ENCODE results near the gene MAGEC1.
"Not testable (repeated sequence)": the region's sequence is repeated elsewhere in the genome, so short reads cannot be mapped to it uniquely, and the experiment has no call there.

The MAGEC1 gene, protein sequence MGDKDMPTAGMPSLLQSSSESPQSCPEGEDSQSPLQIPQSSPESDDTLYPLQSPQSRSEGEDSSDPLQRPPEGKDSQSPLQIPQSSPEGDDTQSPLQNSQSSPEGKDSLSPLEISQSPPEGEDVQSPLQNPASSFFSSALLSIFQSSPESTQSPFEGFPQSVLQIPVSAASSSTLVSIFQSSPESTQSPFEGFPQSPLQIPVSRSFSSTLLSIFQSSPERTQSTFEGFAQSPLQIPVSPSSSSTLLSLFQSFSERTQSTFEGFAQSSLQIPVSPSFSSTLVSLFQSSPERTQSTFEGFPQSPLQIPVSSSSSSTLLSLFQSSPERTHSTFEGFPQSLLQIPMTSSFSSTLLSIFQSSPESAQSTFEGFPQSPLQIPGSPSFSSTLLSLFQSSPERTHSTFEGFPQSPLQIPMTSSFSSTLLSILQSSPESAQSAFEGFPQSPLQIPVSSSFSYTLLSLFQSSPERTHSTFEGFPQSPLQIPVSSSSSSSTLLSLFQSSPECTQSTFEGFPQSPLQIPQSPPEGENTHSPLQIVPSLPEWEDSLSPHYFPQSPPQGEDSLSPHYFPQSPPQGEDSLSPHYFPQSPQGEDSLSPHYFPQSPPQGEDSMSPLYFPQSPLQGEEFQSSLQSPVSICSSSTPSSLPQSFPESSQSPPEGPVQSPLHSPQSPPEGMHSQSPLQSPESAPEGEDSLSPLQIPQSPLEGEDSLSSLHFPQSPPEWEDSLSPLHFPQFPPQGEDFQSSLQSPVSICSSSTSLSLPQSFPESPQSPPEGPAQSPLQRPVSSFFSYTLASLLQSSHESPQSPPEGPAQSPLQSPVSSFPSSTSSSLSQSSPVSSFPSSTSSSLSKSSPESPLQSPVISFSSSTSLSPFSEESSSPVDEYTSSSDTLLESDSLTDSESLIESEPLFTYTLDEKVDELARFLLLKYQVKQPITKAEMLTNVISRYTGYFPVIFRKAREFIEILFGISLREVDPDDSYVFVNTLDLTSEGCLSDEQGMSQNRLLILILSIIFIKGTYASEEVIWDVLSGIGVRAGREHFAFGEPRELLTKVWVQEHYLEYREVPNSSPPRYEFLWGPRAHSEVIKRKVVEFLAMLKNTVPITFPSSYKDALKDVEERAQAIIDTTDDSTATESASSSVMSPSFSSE

GRCh38 chrX:141903400-141904155 is at the start of gene MAGEC1:
TSS of gene MAGEC1 (plus strand) at chrX:141903894. CDS start at chrX:141905073, 1,179 bp downstream.
- DNase-seq, result no peak

DNA sequence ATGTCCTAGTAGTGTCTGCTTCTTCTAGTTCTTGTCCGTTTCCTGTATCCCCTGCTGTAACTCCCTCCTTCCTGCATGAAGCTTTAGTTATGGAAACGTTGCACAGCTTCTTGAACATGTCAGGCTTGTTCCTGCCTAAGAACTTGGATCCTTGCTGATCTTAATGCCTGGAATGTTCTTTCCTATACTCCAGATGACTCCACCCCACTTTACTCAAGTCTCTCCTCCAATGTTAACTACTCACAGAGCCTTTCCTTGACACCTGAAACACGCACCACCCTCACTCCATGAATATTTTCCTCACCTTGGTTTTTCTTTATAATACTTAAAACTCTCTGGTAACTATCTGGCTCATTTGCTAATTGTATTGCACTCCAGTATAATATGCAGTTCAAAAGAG is 46.2 kb upstream of the MAGEC1 start:
- DNase-seq, result no peak

GRCh38 chrX:141879616-141880015 is 24.1 kb upstream of the MAGEC1 start:
- DNase-seq, result no peak

- not testable (repeated sequence) for DNase-seq
Observed at GRCh38 chrX:141888811-141889210, 14.9 kb upstream of the MAGEC1 start.

GRCh38 chrX:141894733-141895132 is 9.0 kb upstream of the MAGEC1 start:
- no peak for DNase-seq

- no peak for DNase-seq
Observed at GRCh38 chrX:141897690-141898089, 6.0 kb upstream of the MAGEC1 start.

- no peak for DNase-seq
Observed at GRCh38 chrX:141902366-141902765, 1.3 kb upstream of the MAGEC1 start.

DNA sequence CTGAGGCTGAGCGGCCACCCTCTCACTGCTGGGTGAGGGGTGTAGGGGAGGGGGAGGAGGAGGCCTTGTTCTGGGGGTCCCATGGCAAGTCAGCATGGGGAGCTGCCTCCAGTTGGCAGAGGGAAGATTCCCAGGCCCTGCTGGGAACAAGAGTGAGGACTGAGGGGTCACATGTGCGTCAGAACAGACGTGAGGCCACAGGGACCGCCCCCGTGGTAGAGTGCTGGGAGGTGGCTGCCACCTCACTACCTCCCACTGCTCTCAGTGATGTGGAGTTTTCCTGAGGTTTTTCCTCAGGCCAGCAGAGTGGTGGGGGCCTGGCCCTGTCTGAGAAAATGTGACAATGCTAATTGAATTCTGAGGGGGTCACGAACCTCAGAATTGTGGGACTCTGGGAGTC is 568 bp downstream of the MAGEC1 start:
- no peak for DNase-seq

DNA sequence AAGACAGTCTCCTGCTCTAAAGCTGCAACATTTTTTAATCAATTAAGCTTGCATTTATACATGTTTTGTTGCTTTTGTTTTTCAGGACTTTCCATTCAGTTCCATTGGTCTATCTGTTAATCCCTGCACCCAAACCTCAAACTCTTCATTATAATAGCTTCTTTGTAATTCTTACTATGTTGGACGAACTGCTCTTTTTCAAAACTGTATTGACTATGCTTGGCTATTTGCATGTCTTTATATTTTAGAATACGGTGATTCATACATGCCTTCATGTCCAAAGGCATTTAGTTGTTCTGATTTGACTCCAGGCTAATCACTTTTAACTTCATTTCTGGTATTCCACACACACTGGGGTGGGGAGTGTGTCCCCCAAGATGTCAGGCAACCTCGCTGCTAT is 14.1 kb downstream of the MAGEC1 start:
- DNase-seq, result no peak

DNA sequence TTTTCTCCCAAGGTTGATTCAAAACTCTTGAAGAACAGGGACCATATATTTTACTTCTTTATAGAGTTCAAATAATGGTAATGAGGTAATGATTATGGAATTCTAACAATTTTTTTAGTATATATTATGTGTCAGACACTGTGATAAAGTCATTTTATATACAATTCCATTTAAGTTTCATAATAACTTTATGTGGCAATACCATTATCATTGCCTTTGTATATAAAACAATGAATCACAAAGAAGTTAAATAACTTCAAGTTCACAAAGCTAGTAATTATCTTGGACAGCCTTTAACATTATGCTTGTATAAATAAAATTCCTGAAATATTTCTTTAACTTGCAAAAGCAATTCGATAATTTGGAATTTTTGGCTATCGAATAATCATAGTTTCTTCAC is 20.6 kb downstream of the MAGEC1 start:
- no peak for DNase-seq

DNA sequence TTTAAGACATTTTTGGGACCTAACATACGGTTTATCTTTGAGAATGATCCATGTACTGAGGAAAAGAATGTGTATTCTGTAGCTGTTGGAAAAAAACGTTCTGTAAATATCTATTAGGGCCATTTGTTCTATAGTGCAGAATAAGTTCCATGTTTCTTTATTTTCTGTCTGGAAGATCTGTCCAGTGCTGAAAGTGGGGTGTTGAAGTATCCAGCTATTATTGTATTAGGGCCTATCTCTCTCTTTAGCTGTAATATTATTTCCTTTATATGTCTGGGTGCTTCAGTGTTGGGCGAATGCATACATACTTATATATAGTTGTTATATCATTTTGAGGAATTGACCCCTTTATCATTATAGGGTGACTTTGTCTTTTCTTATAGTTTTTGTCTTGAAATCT is 24.7 kb downstream of the MAGEC1 start:
- no peak for DNase-seq

DNA sequence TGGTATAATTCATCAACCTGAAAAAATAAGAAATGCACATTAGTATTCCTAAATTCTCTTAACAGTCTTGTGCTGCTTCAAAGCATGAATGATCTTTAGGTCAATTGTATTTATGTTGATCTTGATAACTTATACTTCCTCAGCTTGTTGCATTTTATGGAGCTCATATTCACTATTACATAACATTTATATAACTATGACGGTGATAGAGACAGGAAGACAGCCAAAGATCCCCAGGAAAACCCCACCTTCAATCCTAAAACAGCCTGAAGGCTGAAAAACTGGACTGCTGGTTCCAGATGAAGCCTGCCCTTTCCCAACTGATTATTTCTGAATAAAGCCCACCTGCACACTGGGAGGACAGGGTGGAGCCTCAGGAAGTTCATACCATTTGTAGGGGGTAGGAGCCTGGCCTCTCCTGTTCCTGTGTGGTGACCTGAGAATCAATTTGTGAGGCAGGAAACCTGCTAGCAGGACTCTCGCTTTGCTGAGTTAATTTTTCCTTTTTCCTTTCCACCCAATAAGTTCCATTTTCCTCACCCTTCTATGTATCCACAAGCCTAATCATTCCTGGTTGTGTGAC is 30.5 kb downstream of the MAGEC1 start:
- DNase-seq, result no peak

DNA sequence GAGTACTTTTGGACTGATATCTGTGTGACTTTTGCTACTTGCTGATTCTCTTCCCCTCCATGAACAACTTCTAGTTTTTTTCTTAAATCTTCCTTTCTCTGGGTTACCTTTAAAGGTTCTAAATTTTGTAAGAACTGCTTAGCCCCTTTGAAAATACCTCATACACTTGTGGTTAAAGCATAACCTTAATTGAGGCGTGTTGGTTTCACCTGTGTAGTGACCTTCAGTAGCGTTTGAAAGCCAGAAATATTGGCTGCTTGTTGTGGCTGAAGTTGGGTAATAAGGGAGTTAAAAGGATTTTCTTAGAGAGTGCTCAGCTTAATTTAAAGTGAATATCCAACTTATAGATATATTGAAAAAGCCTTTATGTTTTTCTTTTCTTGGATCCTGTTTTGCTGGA is 32.0 kb downstream of the MAGEC1 start:
- no peak for DNase-seq

DNA sequence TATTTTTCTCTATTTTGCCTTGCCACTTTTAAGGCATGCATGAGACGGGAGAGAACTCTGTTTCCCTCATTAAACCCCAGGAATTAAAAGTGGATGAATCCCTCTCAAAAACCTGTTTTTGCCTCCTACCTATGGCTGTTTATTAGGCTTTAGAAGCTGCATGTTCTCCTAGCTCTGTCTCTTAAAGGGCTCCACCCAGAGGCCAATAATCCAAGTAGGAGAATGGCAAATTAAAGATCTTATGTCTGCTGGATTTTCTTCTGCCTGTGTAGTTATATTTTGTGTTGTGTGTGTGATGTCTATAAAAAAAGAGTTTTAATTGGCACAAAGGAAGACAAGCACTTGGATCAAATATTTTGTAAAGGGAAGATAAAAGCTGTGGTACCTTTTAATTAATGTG is 32.4 kb downstream of the MAGEC1 start:
- DNase-seq, result no peak

- DNase-seq, result no peak
Observed at GRCh38 chrX:141941234-141941633, 37.5 kb downstream of the MAGEC1 start.

DNA sequence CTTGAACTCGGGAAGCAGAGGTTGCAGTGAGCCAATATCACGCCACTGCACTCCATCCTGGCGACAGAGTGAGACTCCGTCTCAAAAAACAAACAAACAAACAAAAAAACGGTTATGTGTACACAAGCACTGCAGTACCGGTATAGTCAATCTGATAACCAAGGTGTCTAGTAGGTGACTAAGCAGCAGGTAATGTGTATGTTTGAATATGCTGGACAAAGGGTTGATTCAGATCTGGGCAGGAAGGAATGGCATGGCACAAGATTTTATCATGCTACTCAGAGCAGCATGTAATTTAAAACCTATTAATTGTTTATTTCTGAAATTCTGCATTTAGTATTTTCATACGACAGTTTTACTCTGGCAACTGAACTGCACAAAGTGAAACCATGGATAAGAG is 41.7 kb downstream of the MAGEC1 start:
- no peak for DNase-seq

- DNase-seq, result no peak
Observed at GRCh38 chrX:141947350-141947749, 43.7 kb downstream of the MAGEC1 start.

GRCh38 chrX:141952603-141953002 is 48.9 kb downstream of the MAGEC1 start:
- DNase-seq, result no peak

GRCh38 chrX:141958675-141959074 is 55.0 kb downstream of the MAGEC1 start:
- DNase-seq, result no peak
